ENCODE results near the gene MPST.

The MPST gene

DNA sequence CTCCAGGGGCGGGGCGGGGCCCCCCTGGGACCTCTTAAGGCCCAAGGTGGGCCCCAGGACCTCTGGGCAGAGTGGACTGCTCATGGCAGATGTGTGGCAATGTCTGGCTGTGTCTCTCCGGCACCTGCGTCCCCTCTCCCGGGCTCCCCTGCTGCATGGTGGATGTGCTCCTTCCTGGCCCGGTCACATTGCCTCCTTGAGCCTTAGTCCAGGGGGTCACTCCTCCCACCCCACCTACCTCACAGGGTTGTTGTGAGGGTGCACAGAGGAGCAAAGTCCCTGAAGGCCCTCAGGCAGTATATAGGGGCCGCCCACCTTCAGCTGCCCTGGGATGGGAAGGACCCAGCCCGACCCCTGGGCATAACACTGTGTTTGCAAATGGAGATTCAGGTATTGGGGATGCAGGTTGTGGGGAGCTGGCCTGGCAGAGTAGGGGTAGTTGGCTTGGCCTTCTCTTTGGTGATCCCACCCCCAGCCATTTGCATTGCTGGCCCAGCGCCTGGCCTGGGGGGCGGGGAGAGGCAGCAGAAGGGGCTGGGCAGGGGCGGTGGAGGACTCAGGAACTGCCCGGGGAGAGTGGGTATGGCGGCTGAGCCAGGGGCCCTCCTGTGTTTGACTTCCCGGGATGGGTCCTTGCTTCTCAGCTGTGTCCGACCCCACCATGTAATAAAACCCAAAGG, 43.3 kb downstream of the MPST start:
- Histone ChIP-seq H3K27ac (no peak overlapping the region), H3K4me3 (no peak overlapping the region)
- TF ChIP-seq CTCF (IDR thresholded peaks at IDR 0.05) = no peak
- DNase-seq (ENCODE audit: low spot score) = no peak

GRCh38 chr22:37063431-37064420, 44.2 kb downstream of the MPST start:
- H3K27ac ChIP-seq = no peak overlapping the region
- no peak for DNase-seq (ENCODE audit: low spot score)
- no peak overlapping the region for H3K4me3 ChIP-seq
- TF ChIP-seq CTCF (IDR thresholded peaks at IDR 0.05) = no peak

DNA sequence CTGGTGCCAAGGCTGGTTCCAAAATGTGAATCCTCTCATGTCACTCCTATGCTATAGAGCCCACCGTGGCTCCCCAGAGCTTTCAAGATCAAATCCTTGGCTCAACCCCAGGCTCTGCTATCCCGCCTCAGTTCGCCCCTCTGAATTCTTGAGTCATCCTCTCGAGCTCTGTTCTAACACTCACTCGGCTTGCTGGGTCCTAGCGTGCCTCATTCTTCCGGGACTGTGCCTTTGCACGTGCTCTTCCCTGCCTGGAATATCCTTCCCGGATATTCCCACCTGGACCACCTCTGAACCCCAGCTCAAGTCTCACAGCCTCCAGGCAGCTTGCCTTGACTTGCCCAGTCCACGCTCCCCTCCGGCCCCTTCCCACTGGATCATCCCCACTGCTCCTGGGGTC, 45.0 kb downstream of the MPST start:
- DNase-seq (ENCODE audit: low spot score) = no peak
- Histone ChIP-seq H3K27ac (no peak overlapping the region), H3K4me3 (no peak overlapping the region)
- no peak for TF ChIP-seq CTCF (IDR thresholded peaks at IDR 0.05)

DNA sequence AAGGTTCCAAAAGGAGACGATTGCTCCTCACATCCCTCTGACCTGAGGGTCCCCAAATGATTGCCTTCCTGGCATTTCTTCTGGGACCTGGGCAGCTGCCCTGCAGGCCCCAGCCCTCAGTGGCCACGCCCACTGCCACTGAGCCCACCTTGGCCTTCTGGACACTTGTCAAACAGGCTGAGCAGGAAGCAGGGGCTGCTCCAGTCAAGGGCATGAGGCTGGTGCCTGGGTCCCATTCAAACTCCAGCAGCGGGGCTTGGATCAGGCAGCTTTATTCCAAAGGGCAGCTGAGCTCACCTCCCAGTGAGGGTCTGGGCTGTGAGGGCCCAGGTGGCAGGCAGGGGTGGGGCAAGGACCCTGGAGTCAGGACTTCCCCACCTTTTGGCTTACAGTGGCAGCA, 45.6 kb downstream of the MPST start:
- no peak overlapping the region for H3K4me3 ChIP-seq
- H3K27ac ChIP-seq = no peak overlapping the region
- DNase-seq (ENCODE audit: low spot score) = no peak
- TF ChIP-seq CTCF (IDR thresholded peaks at IDR 0.05) = no peak

DNA sequence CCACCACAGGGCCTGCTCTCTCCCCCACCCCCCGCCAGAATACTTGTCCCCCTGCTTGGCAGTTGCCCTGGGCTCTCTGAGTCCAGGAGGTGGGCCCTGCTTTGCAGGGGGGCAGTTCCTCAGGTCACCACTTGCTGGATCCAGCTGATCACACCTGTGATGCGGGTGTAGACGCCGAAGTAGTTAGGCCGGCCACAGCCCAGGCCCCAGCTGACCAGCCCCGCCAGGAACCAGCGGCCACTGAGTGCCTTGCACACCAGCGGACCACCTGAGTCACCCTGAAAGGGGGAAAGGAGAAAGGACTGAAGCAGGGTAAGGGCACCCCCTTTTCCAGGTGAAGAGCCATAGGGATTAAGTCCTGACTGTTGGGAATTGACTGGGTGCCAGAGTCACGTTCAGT, 46.4 kb downstream of the MPST start:
- DNase-seq (ENCODE audit: low spot score) = no peak
- TF ChIP-seq CTCF (IDR thresholded peaks at IDR 0.05) = no peak
- H3K4me3 ChIP-seq = no peak overlapping the region
- H3K27ac ChIP-seq = no peak overlapping the region

DNA sequence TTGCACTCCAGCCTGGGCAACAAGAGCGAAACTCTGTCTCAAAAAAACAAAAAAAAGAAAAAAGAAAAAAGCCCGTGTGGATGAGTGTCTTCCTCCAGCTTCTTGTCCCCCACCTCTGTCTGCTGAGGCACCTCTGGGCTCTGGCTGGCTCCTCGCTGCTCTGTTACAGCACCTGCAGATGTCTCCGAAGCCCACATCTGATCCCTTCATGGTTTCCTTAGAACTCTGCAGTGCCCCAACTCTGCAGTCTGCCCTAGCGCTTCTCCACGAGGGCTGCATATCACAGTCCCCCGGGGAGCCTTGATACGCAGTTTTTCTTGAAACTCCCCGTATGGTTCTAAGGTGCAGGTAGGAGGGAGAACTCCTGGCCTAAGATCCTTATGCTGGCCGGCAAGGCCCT, 47.9 kb downstream of the MPST start:
- H3K27ac ChIP-seq = no peak overlapping the region
- no peak for TF ChIP-seq CTCF (IDR thresholded peaks at IDR 0.05)
- no peak for DNase-seq (ENCODE audit: low spot score)
- no peak overlapping the region for H3K4me3 ChIP-seq

All from coronary artery (tissue), 2 donors.